NB4 (cell line): ENCODE results near the gene GLT1D1.

Experiments
- CTCF ChIP-seq: IDR thresholded peaks from one replicate; pipeline ENCODE4 v1.5.1; 2012; ENCODE audit warnings: low read depth, low read length
- POLR2A ChIP-seq: IDR thresholded peaks from 2 replicates; pipeline ENCODE4 v1.6.1; 2011; ENCODE audit warnings: mild to moderate bottlenecking; ENCODE audit not compliant: insufficient read length; ENCODE audit errors: extremely low read depth
- TF ChIP-seq, protein P1 (sequence below): IDR thresholded peaks from 2 replicates; pipeline ENCODE4 v1.6.1; 2011; ENCODE audit warnings: low read depth, low read length

DNA sequence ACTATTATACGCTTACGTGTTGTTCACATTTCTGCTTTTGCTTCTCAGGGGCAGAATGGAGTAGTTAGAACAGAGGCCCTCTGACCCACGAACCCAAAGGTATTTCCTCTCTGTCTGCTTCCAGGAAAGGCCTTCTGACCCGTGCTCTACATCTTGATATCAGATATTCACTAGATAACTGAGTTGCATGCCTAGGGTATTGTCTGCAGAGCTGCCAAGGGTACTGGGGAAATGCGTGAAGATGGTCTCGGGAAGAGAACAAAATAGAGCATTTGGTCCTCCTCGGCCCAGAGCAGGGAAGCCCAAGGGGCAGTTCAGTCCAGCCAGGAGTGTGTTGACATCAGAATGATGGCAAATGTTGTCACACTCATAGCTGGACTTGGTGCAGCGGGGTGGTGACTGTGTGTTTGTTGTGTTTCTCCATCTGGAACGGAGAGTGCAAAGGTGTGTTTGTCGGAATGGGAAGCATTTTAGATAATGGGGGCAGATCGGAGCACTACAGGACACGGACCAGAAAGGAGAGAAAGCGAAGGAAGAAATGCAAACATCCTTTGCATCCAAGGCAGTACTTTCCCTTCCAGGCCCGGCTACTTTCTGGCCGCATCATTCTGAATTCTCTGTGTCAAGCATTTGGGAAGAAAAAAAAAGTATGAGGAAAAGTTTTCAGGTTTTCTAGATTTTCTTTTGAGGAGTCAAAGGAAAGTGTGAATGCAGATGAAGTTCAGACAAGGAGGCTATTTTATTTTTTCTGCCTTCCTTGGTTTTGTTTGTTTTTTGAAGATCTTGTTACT is 8.1 kb downstream of the GLT1D1 start:
- TF ChIP-seq CTCF, result no peak
- no peak for TF ChIP-seq POLR2A
- TF ChIP-seq, protein P1, sequence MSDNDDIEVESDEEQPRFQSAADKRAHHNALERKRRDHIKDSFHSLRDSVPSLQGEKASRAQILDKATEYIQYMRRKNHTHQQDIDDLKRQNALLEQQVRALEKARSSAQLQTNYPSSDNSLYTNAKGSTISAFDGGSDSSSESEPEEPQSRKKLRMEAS, result no peak
